Left renal cortex interstitium (tissue), 4 donors: ENCODE results near the gene TFPT. TPM values are rescaled to one million over a fixed set of nuclear protein-coding genes. Genes with fewer than 3 reads are reported as not detected.

ENCODE experiments used
- DNase-seq, 4 donors: peaks; one replicate each; pipeline ENCODE4 v3.0.0-alpha.2; 2013; ENCODE audit warnings: low read depth in 4 of 4, low spot score in 2 of 4, missing footprints in 1 of 4
- polyA plus RNA-seq, 4 donors: library from polyadenylated mRNA; unstranded; fragments of 120-200 nt; gene quantifications; one replicate each; pipeline ENCODE4 v1.2.1, GENCODE V29; 2013; ENCODE audit not compliant: insufficient read length in 4 of 4

TFPT gene
- polyA plus RNA-seq, 4 donors: 13.1 to 23.6 (median 20.1) TPM

DNA sequence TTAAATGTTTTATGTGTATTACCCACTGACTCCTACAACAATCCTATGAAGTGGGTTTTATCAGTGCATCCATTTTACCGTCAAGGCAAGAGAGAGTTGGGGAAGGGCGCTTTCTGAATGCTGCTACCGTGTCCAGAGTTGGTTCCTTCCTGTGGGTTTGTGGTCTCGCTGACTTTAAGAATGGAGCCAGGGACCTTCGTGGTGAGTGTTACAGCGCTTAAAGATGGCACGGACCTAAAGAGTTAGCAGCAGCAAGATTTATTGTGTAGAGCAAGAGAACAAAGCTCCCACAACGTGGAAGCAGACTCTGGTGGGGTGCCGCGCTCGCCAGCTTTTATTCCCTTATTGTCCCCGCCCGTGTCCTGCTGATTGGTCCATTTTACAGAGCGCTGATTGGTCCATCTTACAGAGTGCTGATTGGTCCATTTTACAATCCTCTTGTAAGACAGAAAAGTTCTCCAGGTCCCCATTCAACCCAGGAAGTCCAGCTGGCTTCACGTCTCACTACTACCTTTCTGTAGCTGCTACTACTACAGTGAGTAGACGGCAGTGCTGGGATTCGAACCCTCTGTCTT, 20.9 kb downstream of the TFPT start:
- DNase-seq: no peak

DNA sequence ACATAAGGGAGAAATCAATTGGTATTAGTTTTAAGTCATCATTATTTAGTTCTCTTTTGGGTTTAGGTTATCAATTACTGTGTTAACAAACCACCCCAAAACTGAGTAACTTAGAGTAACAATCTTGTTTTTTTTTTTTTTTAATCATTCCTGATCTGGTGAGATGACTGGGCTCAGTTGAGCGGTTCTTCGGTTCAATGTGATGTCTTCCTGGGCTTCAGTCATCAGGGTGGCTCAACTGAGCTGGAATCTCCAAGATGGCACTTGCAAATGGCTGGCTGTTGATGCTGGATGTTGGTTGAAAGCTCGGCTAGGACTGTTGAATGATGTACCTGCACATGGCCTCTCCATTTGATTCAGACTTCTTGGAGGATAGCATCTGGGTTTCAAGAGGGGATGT, 31.0 kb downstream of the TFPT start:
- DNase-seq: no peak

DNA sequence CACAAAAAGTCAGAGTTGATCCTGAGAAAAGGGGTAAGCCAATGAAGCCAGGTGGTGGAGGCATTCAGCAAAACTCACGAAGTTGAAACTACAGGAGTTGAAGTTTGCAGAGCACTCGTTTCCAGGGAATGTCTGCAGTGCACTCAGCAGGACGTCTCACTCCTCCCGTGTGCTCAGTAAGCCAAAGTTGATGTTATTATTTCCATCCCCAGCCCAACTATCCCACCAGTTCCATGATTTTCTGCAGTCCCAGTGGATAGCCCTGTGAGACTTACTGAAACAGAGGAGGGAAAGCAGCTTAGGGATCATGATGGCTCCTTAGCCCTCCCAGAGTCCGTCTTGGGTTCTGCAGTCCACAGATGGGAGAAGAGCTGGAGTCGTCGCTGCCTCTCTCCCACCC, 34.4 kb downstream of the TFPT start, which contains the start of gene TARM1:
TSS of gene TARM1 (minus strand) at position 334 of the 400 bp plus-strand sequence. CDS start at position 309, 25 bp downstream.
- DNase-seq: no peak

DNA sequence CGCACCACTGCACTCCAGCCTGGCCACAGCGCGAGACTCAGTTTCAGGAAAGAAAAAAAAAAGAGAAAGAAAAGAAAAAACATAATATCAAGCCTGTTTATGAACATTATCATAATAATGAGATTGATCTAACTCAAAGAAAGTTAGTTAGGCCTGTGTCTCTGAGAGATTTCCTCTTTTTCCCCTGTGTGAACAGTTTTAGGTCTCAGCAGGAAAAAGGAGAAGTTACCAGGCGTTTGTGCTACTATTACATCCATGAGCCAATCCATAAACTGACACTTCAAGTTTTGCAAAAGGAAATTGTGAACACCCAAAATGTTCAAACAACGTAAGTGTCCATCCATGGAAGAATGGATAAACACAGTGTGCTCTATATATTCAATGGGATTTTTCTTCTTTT, 38.1 kb downstream of the TFPT start:
- DNase-seq: no peak

DNA sequence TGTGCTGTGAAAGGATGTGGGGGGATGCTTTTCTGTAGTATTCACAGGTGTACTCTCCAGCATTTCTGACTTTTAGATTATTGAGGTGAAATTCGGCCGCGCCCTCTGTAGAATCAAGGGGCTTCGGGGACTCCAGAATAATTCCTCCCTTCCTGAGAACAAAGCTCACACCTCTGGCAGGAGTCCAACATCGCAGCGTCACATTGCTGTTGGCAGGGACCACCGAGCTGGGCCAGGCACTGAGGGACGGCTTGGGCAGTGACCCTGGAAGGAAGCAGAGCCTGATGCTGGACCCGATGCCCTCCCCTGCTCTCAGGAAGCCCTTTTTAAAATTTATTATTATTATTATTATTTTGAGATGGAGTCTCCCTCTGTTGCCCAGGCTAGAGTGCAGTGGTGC, 40.6 kb downstream of the TFPT start:
- no peak for DNase-seq

DNA sequence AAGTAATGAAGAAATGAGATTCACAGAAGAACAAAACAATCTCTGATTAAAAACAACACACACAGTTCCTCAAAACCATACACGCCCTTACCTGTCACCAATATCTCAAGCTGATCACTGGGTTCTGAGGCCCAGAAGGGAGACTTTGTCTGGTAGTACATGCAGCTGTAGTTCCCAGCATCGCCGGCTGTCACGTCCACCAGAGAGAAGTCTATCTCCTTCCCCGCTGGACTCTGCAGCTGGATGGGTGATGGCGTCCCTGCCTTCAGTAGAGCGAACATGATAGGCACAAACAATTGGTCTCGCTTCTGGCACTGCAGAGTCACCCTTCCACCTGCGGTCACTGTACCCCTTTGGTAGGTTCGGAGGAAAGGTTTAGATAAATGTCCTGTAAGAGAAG, 41.6 kb downstream of the TFPT start:
- DNase-seq: no peak

DNA sequence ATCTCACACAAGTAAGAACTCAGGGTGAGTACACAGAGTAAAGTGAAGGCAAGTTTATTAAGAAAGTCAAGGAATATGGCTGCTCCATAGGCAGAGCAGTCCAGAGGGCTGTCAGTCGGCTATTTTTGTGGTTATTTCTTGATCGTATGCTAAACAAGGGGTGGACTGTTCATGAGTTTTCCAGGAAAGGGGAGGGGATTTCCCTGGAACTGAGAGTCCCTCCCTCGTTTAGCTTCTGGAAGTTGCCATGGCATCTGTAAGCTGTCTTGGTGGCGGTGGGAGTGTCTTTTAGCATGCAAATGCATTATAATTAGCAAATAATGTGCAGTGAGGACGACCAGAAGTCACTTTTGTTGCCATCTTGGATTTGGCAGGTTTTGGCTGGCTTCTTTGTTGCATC, 46.0 kb downstream of the TFPT start:
- DNase-seq: no peak

DNA sequence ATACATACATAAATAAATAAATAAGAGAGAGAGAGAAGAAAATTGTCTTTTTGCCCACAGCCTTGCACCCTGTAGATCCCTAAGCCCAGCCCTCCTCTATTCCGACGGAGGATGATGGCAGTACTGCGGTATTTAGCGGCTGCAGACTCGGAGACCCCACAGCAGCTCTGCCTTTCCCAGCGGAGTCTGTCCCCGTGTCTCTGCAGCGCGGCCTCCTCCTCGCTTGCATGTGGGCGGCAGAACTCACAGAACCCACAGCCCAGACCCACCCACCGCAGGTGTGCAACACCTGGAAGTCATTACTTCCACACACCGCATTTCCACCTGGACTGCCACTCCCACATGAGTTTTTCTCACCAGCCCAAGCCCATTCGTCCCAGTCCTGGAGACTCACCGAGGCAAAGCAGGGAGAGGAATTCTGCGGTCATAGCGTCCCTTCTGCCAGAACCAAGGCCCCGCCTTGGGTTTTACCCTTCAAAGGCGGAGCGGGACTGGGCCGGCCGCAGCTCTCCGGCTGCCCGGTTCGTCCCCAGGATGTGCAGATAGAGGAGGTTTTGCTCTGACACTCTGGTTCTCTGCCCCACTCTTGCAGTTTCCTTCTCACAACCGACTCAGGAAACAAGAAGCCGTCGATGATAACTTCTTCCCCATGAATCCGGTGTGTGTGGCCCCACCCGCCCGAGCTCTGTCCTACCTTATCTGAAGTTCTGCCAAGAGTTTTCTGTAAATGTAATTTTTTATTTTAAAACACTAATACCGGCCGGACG, 51.9 kb downstream of the TFPT start, which contains the start of gene VSTM1:
TSS of gene VSTM1 (minus strand) at position 548 of the 767 bp plus-strand sequence. CDS start at position 428, 120 bp downstream.
- DNase-seq: no peak

DNA sequence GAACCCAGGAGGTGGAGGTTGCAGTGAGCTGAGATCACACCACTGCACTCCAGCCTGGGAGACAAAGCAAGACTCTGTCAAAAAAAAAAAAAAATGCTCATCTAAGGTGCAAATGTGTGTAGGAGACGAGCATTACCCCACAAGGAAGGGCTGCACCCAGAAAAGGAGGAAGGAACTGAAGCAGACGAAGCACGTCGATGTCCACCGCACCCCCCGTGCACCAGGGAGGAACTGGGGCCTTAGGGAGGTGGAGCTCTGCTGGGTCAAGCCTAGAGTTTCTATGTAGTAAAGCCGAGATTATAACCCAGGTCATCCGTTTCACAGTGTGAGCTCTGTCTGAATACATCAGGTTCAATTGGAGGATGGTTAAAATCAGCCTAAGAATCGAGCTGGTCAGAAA, 52.8 kb downstream of the TFPT start:
- no peak for DNase-seq

Other genes with a start within 250 kb of the TFPT start
- gene MYADM, start 247.8 kb downstream of the TFPT start, polyA plus RNA-seq: 10 to 100 TPM; 61.3 to 95.9 (median 76.5) TPM
- gene PRKCG, start 233.5 kb downstream of the TFPT start, polyA plus RNA-seq: under 1 TPM; 0.31 to 0.92 (median 0.80) TPM
- gene CACNG7, start 206.4 kb downstream of the TFPT start, polyA plus RNA-seq: 1 to 10 TPM in 1 of 4 donors, under 1 TPM in 3; 0.66 to 1.4 (median 0.99) TPM
- under 1 TPM; 0.16 to 0.62 (median 0.35) TPM for gene CACNG8, start 152.7 kb downstream of the TFPT start, polyA plus RNA-seq
- 1 to 10 TPM in 2 of 4 donors, under 1 TPM in 2; 0.79 to 1.4 (median 1.1) TPM for gene CACNG6, start 124.0 kb downstream of the TFPT start, polyA plus RNA-seq
- under 1 TPM in 3 of 4 donors, not detected in 1; 0.22 to 0.34 (median 0.27) TPM for gene VSTM1, start 51.8 kb downstream of the TFPT start, polyA plus RNA-seq
- gene TARM1, start 34.3 kb downstream of the TFPT start, polyA plus RNA-seq: under 1 TPM in 2 of 4 donors, not detected in 2; 0.22 to 0.33 TPM
- under 1 TPM; 0.30 to 0.47 (median 0.36) TPM for gene OSCAR, start 14.9 kb downstream of the TFPT start, polyA plus RNA-seq
- gene NDUFA3, start 12.8 kb downstream of the TFPT start, polyA plus RNA-seq: 100 to 1,000 TPM in 3 of 4 donors, 10 to 100 TPM in 1; 87.1 to 188 (median 133) TPM
- 10 to 100 TPM; 69.5 to 75.8 (median 71.8) TPM for gene PRPF31, start 97 bp upstream of the TFPT start, polyA plus RNA-seq
- 10 to 100 TPM; 66.6 to 74.0 (median 69.4) TPM for gene CNOT3, start 22.1 kb upstream of the TFPT start, polyA plus RNA-seq
- 10 to 100 TPM in 1 of 4 donors, 1 to 10 TPM in 3; 7.8 to 11.1 (median 9.7) TPM for gene LENG1, start 44.1 kb upstream of the TFPT start, polyA plus RNA-seq
- 10 to 100 TPM; 27.1 to 48.0 (median 36.6) TPM for gene TMC4, start 57.5 kb upstream of the TFPT start, polyA plus RNA-seq
- 10 to 100 TPM; 48.8 to 93.3 (median 80.8) TPM for gene MBOAT7, start 73.9 kb upstream of the TFPT start, polyA plus RNA-seq
- gene TSEN34, start 75.7 kb upstream of the TFPT start, polyA plus RNA-seq: 10 to 100 TPM; 47.0 to 72.4 (median 58.4) TPM
- 1,000 to 10,000 TPM; 1,470 to 2,055 (median 1,604) TPM for gene RPS9, start 85.2 kb upstream of the TFPT start, polyA plus RNA-seq
- 1 to 10 TPM in 3 of 4 donors, under 1 TPM in 1; 0.47 to 2.2 (median 1.3) TPM for gene LILRB3, start 107.3 kb upstream of the TFPT start, polyA plus RNA-seq
- under 1 TPM; 0.38 to 0.92 (median 0.65) TPM for gene LILRA6, start 127.1 kb upstream of the TFPT start, polyA plus RNA-seq
- gene LILRB5, start 141.6 kb upstream of the TFPT start, polyA plus RNA-seq: 1 to 10 TPM; 2.1 to 2.8 (median 2.3) TPM
- gene LILRB2, start 165.5 kb upstream of the TFPT start, polyA plus RNA-seq: 1 to 10 TPM in 3 of 4 donors, under 1 TPM in 1; 0.88 to 1.8 (median 1.5) TPM
- gene LILRA5, start 197.5 kb upstream of the TFPT start, polyA plus RNA-seq: 1 to 10 TPM in 1 of 4 donors, under 1 TPM in 3; 0.24 to 1.2 (median 0.49) TPM
- gene LILRA4, start 223.5 kb upstream of the TFPT start, polyA plus RNA-seq: under 1 TPM in 2 of 4 donors, not detected in 2; 0.16 to 0.17 TPM
- 1 to 10 TPM; 3.4 to 5.6 (median 4.0) TPM for gene LAIR1, start 249.3 kb upstream of the TFPT start, polyA plus RNA-seq